Measurements from ENCODE around the gene PTPRT.

PTPRT gene

GRCh38 chr20:42907730-42908129, 282.0 kb downstream of the PTPRT start:
- POLR2A ChIA-PET = no interaction called here
- no peak for TF ChIP-seq ZNF23 (tag by site-specific recombination; IDR thresholded peaks at IDR 0.05; ENCODE audit: borderline replicate concordance)
- no peak for TF ChIP-seq ZNF830 (tag by site-specific recombination; IDR thresholded peaks at IDR 0.05; ENCODE audit: low read depth)
- TF ChIP-seq ZNF521 (tag by site-specific recombination; IDR thresholded peaks at IDR 0.05) = no peak
- Histone ChIP-seq H3K4me3 (ENCODE audit: low read depth, low read length) (no peak overlapping the region), H3K27ac (ENCODE audit: extremely low read depth, low read depth, low read length) (no peak overlapping the region), H3K9me3 (ENCODE audit: control insufficient read depth, insufficient read depth, low read depth, low read length) (no peaks in the 10 kb centered on the region), H3K4me1 (ENCODE audit: control insufficient read depth, insufficient read depth, low read length) (no peaks in the 10 kb centered on the region), H3K36me3 (ENCODE audit: control insufficient read depth in 2 of 2, insufficient read depth in 1 of 2, low read length in 2 of 2) (no peaks in the 10 kb centered on the region)
- CTCF ChIA-PET = no interaction called here

GRCh38 chr20:42906120-42906519, 283.6 kb downstream of the PTPRT start:
- Histone ChIP-seq H3K36me3 (ENCODE audit: control insufficient read depth in 2 of 2, insufficient read depth in 1 of 2, low read length in 2 of 2) (no peaks in the 10 kb centered on the region), H3K4me1 (ENCODE audit: control insufficient read depth, insufficient read depth, low read length) (no peaks in the 10 kb centered on the region), H3K4me3 (ENCODE audit: low read depth, low read length) (no peak overlapping the region), H3K9me3 (ENCODE audit: control insufficient read depth, insufficient read depth, low read depth, low read length) (no peaks in the 10 kb centered on the region), H3K27ac (ENCODE audit: extremely low read depth, low read depth, low read length) (no peak overlapping the region)
- ChIA-PET CTCF (interaction anchor here (0.5 kb wide), 1 partner anchor 169 kb away, joined by 3 read pairs; no protein-coding TSS in a partner anchor), POLR2A (no interaction called here)
- no peak for TF ChIP-seq ZNF138 (tag by site-specific recombination; IDR thresholded peaks at IDR 0.05; ENCODE audit: borderline replicate concordance)

GRCh38 chr20:42902509-42902908, 287.2 kb downstream of the PTPRT start:
- ChIA-PET CTCF (no interaction called here), POLR2A (no interaction called here)
- no peak overlapping the region for H3K27ac ChIP-seq (ENCODE audit: extremely low read depth, low read depth, low read length)
- no peaks in the 10 kb centered on the region for H3K9me3 ChIP-seq (ENCODE audit: control insufficient read depth, insufficient read depth, low read depth, low read length)
- no peaks in the 10 kb centered on the region for H3K36me3 ChIP-seq (ENCODE audit: control insufficient read depth in 2 of 2, insufficient read depth in 1 of 2, low read length in 2 of 2)
- TF ChIP-seq ZNF792 (tag by site-specific recombination; IDR thresholded peaks at IDR 0.05) = no peak
- no peak for TF ChIP-seq OVOL3 (tag by site-specific recombination; IDR thresholded peaks at IDR 0.05)
- no peak for TF ChIP-seq ZNF660 (tag by site-specific recombination; IDR thresholded peaks at IDR 0.05)
- no peak for TF ChIP-seq KLF9 (tag by site-specific recombination; IDR thresholded peaks at IDR 0.05; ENCODE audit: low read depth)
- TF ChIP-seq ZSCAN30 (tag by site-specific recombination; IDR thresholded peaks at IDR 0.05) = no peak
- TF ChIP-seq ZNF704 (tag by site-specific recombination; IDR thresholded peaks at IDR 0.05) = no peak
- no peak for TF ChIP-seq ZBTB8A (tag by site-specific recombination; IDR thresholded peaks at IDR 0.05)
- TF ChIP-seq ZNF629 (tag by site-specific recombination; IDR thresholded peaks at IDR 0.05) = no peak
- no peak for TF ChIP-seq ZIC2 (tag by site-specific recombination; IDR thresholded peaks at IDR 0.05)
- TF ChIP-seq ZNF350 (tag by site-specific recombination; IDR thresholded peaks at IDR 0.05) = no peak
- TF ChIP-seq HOXC10 (CRISPR knock-in tag; IDR thresholded peaks at IDR 0.05) = no peak
- TF ChIP-seq, protein P1, sequence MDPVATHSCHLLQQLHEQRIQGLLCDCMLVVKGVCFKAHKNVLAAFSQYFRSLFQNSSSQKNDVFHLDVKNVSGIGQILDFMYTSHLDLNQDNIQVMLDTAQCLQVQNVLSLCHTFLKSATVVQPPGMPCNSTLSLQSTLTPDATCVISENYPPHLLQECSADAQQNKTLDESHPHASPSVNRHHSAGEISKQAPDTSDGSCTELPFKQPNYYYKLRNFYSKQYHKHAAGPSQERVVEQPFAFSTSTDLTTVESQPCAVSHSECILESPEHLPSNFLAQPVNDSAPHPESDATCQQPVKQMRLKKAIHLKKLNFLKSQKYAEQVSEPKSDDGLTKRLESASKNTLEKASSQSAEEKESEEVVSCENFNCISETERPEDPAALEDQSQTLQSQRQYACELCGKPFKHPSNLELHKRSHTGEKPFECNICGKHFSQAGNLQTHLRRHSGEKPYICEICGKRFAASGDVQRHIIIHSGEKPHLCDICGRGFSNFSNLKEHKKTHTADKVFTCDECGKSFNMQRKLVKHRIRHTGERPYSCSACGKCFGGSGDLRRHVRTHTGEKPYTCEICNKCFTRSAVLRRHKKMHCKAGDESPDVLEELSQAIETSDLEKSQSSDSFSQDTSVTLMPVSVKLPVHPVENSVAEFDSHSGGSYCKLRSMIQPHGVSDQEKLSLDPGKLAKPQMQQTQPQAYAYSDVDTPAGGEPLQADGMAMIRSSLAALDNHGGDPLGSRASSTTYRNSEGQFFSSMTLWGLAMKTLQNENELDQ (tag by site-specific recombination; IDR thresholded peaks at IDR 0.05; ENCODE audit: low read depth) = no peak
- no peak for TF ChIP-seq ZNF214 (tag by site-specific recombination; IDR thresholded peaks at IDR 0.05; ENCODE audit: borderline replicate concordance)
- H3K4me3 ChIP-seq (ENCODE audit: low read depth, low read length) = no peak overlapping the region
- H3K4me1 ChIP-seq (ENCODE audit: control insufficient read depth, insufficient read depth, low read length) = no peaks in the 10 kb centered on the region
